Neural progenitor cell (in vitro differentiated cells): ENCODE measurements around the gene KBTBD7. TPM values are rescaled to one million over a fixed set of nuclear protein-coding genes. Genes with fewer than 3 reads are reported as not detected.

ENCODE experiments used
- DNase-seq: peaks from one replicate; pipeline ENCODE4 v3.0.0-alpha.2; 2016; ENCODE audit warnings: low spot score
- H2AFZ ChIP-seq: fragments of 200-600 bp; sonication (generic); replicated peaks from 2 replicates; pipeline ENCODE4 v1.6.1; 2016; ENCODE audit warnings: antibody characterized with exemption
- H3F3A ChIP-seq: fragments of 200-600 bp; sonication (generic); 2 replicates; pipeline ENCODE4 v1.6.1; 2016; ENCODE audit warnings: antibody characterized with exemption, low read depth
- H3K27ac ChIP-seq: fragments of 200-600 bp; sonication (generic); 2 replicates; pipeline ENCODE4 v1.5.1; 2016; ENCODE audit warnings: mild to moderate bottlenecking
- H3K27me3 ChIP-seq: fragments of 200-600 bp; sonication (generic); 2 replicates; pipeline ENCODE4 v1.6.1; 2016; ENCODE audit warnings: mild to moderate bottlenecking, moderate library complexity
- H3K36me3 ChIP-seq: fragments of 200-600 bp; sonication (generic); 2 replicates; pipeline ENCODE4 v1.5.1; 2016
- H3K4me1 ChIP-seq: fragments of 200-600 bp; sonication (generic); 2 replicates; pipeline ENCODE4 v1.6.1; 2016; ENCODE audit warnings: mixed run types
- H3K4me2 ChIP-seq: fragments of 200-600 bp; sonication (generic); 2 replicates; pipeline ENCODE4 v1.6.1; 2016
- H3K4me3 ChIP-seq: fragments of 200-600 bp; sonication (generic); 2 replicates; pipeline ENCODE4 v1.5.1; 2016
- H3K79me2 ChIP-seq: fragments of 200-600 bp; sonication (generic); 2 replicates; pipeline ENCODE4 v1.6.1; 2016; ENCODE audit warnings: low read depth
- H3K9ac ChIP-seq: fragments of 200-600 bp; sonication (generic); 2 replicates; pipeline ENCODE4 v1.6.1; 2016
- H3K9me3 ChIP-seq: fragments of 200-600 bp; sonication (generic); 2 replicates; pipeline ENCODE4 v1.5.1; 2016; ENCODE audit warnings: low read depth
- H4K20me1 ChIP-seq: fragments of 200-600 bp; sonication (generic); 2 replicates; pipeline ENCODE4 v1.6.1; 2016; ENCODE audit warnings: low read depth
- H3K27ac Mint-ChIP-seq: 3 replicates; pipeline ENCODE4 v1.8.0; 2021; ENCODE audit warnings: mixed read lengths
- H3K27me3 Mint-ChIP-seq: 2 replicates; pipeline ENCODE4 v1.8.0; 2022; ENCODE audit warnings: low read depth, mild to moderate bottlenecking, inconsistent platforms, moderate library complexity, mixed read lengths; ENCODE audit not compliant: insufficient read depth
- H3K36me3 Mint-ChIP-seq: 3 replicates; pipeline ENCODE4 v1.8.0; 2021; ENCODE audit warnings: mixed read lengths
- H3K4me1 Mint-ChIP-seq: 3 replicates; pipeline ENCODE4 v1.8.0; 2021; ENCODE audit warnings: mixed read lengths
- H3K4me3 Mint-ChIP-seq: 3 replicates; pipeline ENCODE4 v1.8.0; 2021; ENCODE audit warnings: mild to moderate bottlenecking, moderate library complexity, mixed read lengths
- H3K9me3 Mint-ChIP-seq: 3 replicates; pipeline ENCODE4 v1.8.0; 2020; ENCODE audit warnings: mixed read lengths
- CTCF ChIP-seq: fragments of 200-600 bp; sonication (generic); IDR thresholded peaks from 2 replicates; pipeline ENCODE4 v1.5.1; 2017; ENCODE audit warnings: antibody characterized with exemption, mild to moderate bottlenecking
- EZH2 ChIP-seq: fragments of 200-600 bp; sonication (generic); IDR thresholded peaks from 2 replicates; pipeline ENCODE4 v1.6.1; 2017; ENCODE audit warnings: antibody characterized with exemption, mild to moderate bottlenecking, moderate library complexity
- EZH2phosphoT487 ChIP-seq: fragments of 200-600 bp; sonication (generic); IDR thresholded peaks from 2 replicates; pipeline ENCODE4 v1.6.1; 2017; ENCODE audit warnings: antibody characterized with exemption
- total RNA-seq: library from RNA; depleted of rRNA; stranded (reverse); fragments of >200 nt; gene quantifications from 2 replicates; pipeline ENCODE4 v1.2.3, GENCODE V29; 2015; ENCODE audit warnings: low replicate concordance

The KBTBD7 gene
- total RNA-seq, 1 donor from 2014 or later = 24.7 TPM

GRCh38 chr13:41157048-41157717 lies 37.2 kb downstream of the KBTBD7 start:
- TF ChIP-seq EZH2 (no peak), CTCF (no peak), EZH2phosphoT487 (no peak)
- Histone ChIP-seq H3K79me2 (no peaks in the 10 kb centered on the region), H4K20me1 (no peaks in the 10 kb centered on the region), H3F3A (no peaks in the 10 kb centered on the region), H3K27ac (no peak overlapping the region), H3K27me3 (no peaks in the 10 kb centered on the region), H3K4me1 (no peaks in the 10 kb centered on the region), H3K9ac (no peak overlapping the region), H3K9me3 (peaks cover 2% of the 10 kb centered on the region), H3K36me3 (no peaks in the 10 kb centered on the region), H2AFZ (no peak overlapping the region), H3K4me3 (no peak overlapping the region), H3K4me2 (no peak overlapping the region)
- Mint-ChIP-seq H3K9me3 (peaks cover 3% of the 10 kb centered on the region), H3K4me1 (no peaks in the 10 kb centered on the region), H3K27ac (no peak overlapping the region), H3K27me3 (no peaks in the 10 kb centered on the region), H3K4me3 (no peak overlapping the region), H3K36me3 (no peaks in the 10 kb centered on the region)
- no peak for DNase-seq

DNA sequence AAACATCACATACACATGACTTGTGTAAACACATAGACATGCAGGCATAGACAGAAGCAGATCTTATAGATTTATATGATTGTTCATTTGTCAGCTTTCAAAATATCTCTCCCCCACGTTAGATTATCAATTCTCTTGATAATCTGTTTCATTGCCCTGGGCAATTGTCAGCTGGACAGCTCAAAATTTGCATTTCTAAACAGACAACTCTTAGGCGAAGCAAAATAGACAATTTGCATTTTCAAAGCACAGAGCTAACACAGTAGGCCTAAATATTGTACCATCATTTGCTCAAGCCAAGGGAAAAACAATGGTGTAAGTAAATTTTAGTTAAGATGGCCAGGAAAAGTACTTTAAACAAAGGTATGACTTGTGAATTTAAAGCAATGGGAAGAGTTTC lies 37.7 kb downstream of the KBTBD7 start:
- Histone ChIP-seq H3F3A (no peaks in the 10 kb centered on the region), H3K27me3 (no peaks in the 10 kb centered on the region), H3K4me3 (no peak overlapping the region), H3K36me3 (peaks cover 3% of the 10 kb centered on the region), H3K9ac (no peak overlapping the region), H2AFZ (no peak overlapping the region), H3K4me1 (no peaks in the 10 kb centered on the region), H3K79me2 (no peaks in the 10 kb centered on the region), H3K9me3 (peaks cover 5% of the 10 kb centered on the region), H3K27ac (no peak overlapping the region), H3K4me2 (no peak overlapping the region), H4K20me1 (no peaks in the 10 kb centered on the region)
- no peak for TF ChIP-seq CTCF
- no peak for TF ChIP-seq EZH2phosphoT487
- no peak for TF ChIP-seq EZH2
- Mint-ChIP-seq H3K4me1 (no peaks in the 10 kb centered on the region), H3K9me3 (peaks cover 8% of the 10 kb centered on the region), H3K27ac (no peak overlapping the region), H3K27me3 (no peaks in the 10 kb centered on the region), H3K4me3 (no peak overlapping the region), H3K36me3 (peaks cover 1% of the 10 kb centered on the region)
- no peak for DNase-seq

DNA sequence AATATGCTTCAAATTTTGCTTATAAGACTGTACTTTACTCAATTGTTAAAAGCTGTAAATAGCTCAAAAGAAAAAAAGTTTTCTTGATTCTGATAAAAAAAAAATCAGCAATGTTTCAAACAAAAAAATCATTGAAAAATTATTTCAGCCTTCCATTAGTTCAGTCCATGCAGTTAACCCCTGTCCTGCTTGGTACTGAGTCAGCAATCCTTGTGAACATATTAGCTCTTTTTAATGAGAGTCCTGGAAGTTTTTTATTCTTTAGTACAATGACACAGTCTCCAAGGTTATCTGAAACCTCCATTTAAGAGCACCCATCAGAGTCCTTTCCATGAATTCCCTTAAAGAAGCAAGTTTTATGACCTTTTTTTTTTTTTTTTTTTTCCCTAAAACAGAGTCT lies 40.3 kb downstream of the KBTBD7 start:
- Mint-ChIP-seq H3K27me3 (no peaks in the 10 kb centered on the region), H3K4me1 (no peaks in the 10 kb centered on the region), H3K27ac (no peak overlapping the region), H3K9me3 (peaks cover 32% of the 10 kb centered on the region), H3K36me3 (peaks cover 26% of the 10 kb centered on the region), H3K4me3 (no peak overlapping the region)
- no peaks in the 10 kb centered on the region for H3K27me3 ChIP-seq
- H4K20me1 ChIP-seq = no peaks in the 10 kb centered on the region
- no peak for DNase-seq
- no peak overlapping the region for H3K9ac ChIP-seq
- peaks cover 4% of the 10 kb centered on the region for H3K36me3 ChIP-seq
- peaks cover 13% of the 10 kb centered on the region for H3K9me3 ChIP-seq
- no peak overlapping the region for H2AFZ ChIP-seq
- no peaks in the 10 kb centered on the region for H3K79me2 ChIP-seq
- no peak overlapping the region for H3K4me3 ChIP-seq
- H3K27ac ChIP-seq = no peak overlapping the region
- no peaks in the 10 kb centered on the region for H3F3A ChIP-seq
- TF ChIP-seq EZH2 = no peak
- TF ChIP-seq CTCF = no peak
- no peak for TF ChIP-seq EZH2phosphoT487
- no peaks in the 10 kb centered on the region for H3K4me1 ChIP-seq
- H3K4me2 ChIP-seq = no peak overlapping the region
